Measurements from ENCODE around the gene MMADHC. TPM values are rescaled to one million over a fixed set of nuclear protein-coding genes. Genes with fewer than 3 reads are reported as not detected.

Gene MMADHC
- total RNA-seq, 1 experiment from 2014 or later: 89.8 TPM

- Mint-ChIP-seq H3K4me3 (ENCODE audit: low read depth, unreplicated experiment) (no peak overlapping the region), H3K27me3 (ENCODE audit: unreplicated experiment) (peaks cover 63% of the 10 kb centered on the region), H3K4me1 (ENCODE audit: low read depth, unreplicated experiment) (no peaks in the 10 kb centered on the region), H3K9me3 (ENCODE audit: low read depth, unreplicated experiment) (peaks cover 5% of the 10 kb centered on the region), H3K36me3 (ENCODE audit: insufficient read depth, unreplicated experiment) (no peaks in the 10 kb centered on the region), H3K27ac (ENCODE audit: unreplicated experiment) (no peak overlapping the region)
- TF ChIP-seq CTCF (IDR thresholded peaks at IDR 0.05; ENCODE audit: unreplicated experiment): no peak
- no peak for DNase-seq
- CTCF ChIA-PET: no interaction called here
- intact Hi-C loops (cut with micrococcal nuclease; ENCODE audit: unreplicated experiment): no loop called here
- no TSS peak for BruUV-seq (replicated peaks)
Measured at GRCh38 chr2:149528983-149529382, 58.6 kb downstream of the MMADHC start.

GRCh38 chr2:149527998-149528755, 59.4 kb downstream of the MMADHC start:
- Mint-ChIP-seq H3K27me3 (ENCODE audit: unreplicated experiment) (peaks cover 63% of the 10 kb centered on the region), H3K4me3 (ENCODE audit: low read depth, unreplicated experiment) (no peak overlapping the region), H3K9me3 (ENCODE audit: low read depth, unreplicated experiment) (peaks cover 9% of the 10 kb centered on the region), H3K36me3 (ENCODE audit: insufficient read depth, unreplicated experiment) (no peaks in the 10 kb centered on the region), H3K4me1 (ENCODE audit: low read depth, unreplicated experiment) (no peaks in the 10 kb centered on the region), H3K27ac (ENCODE audit: unreplicated experiment) (no peak overlapping the region)
- DNase-seq: no peak
- no TSS peak for BruUV-seq (replicated peaks)
- TF ChIP-seq CTCF (IDR thresholded peaks at IDR 0.05; ENCODE audit: unreplicated experiment): no peak
- CTCF ChIA-PET: interaction anchor here (0.7 kb wide), 1 partner anchor 253 kb away, joined by 3 read pairs; no protein-coding TSS in a partner anchor
- intact Hi-C loops (cut with micrococcal nuclease; ENCODE audit: unreplicated experiment): no loop called here

GRCh38 chr2:149526689-149527088, 60.9 kb downstream of the MMADHC start:
- Mint-ChIP-seq H3K4me1 (ENCODE audit: low read depth, unreplicated experiment) (no peaks in the 10 kb centered on the region), H3K27ac (ENCODE audit: unreplicated experiment) (no peak overlapping the region)
- TF ChIP-seq CTCF (IDR thresholded peaks at IDR 0.05; ENCODE audit: unreplicated experiment): no peak

GRCh38 chr2:149525323-149525722, 62.3 kb downstream of the MMADHC start:
- Mint-ChIP-seq H3K4me3 (ENCODE audit: low read depth, unreplicated experiment) (no peak overlapping the region), H3K27me3 (ENCODE audit: unreplicated experiment) (peaks cover 57% of the 10 kb centered on the region), H3K9me3 (ENCODE audit: low read depth, unreplicated experiment) (peaks cover 9% of the 10 kb centered on the region), H3K4me1 (ENCODE audit: low read depth, unreplicated experiment) (no peaks in the 10 kb centered on the region), H3K27ac (ENCODE audit: unreplicated experiment) (no peak overlapping the region), H3K36me3 (ENCODE audit: insufficient read depth, unreplicated experiment) (no peaks in the 10 kb centered on the region)
- BruUV-seq (replicated peaks): no TSS peak
- intact Hi-C loops (cut with micrococcal nuclease; ENCODE audit: unreplicated experiment): no loop called here
- TF ChIP-seq CTCF (IDR thresholded peaks at IDR 0.05; ENCODE audit: unreplicated experiment): no peak
- CTCF ChIA-PET: no interaction called here
- no peak for DNase-seq

More at GRCh38 chr2:149526689-149527088, 60.9 kb downstream of the MMADHC start:
- CTCF ChIA-PET: no interaction called here
- intact Hi-C loops (cut with micrococcal nuclease; ENCODE audit: unreplicated experiment): no loop called here
- DNase-seq: no peak
- no TSS peak for BruUV-seq (replicated peaks)
- Mint-ChIP-seq H3K9me3 (ENCODE audit: low read depth, unreplicated experiment) (peaks cover 9% of the 10 kb centered on the region), H3K27me3 (ENCODE audit: unreplicated experiment) (peaks cover 64% of the 10 kb centered on the region), H3K4me3 (ENCODE audit: low read depth, unreplicated experiment) (no peak overlapping the region), H3K36me3 (ENCODE audit: insufficient read depth, unreplicated experiment) (no peaks in the 10 kb centered on the region)
